Adrenal gland (tissue), 5 donors: ENCODE results near the gene DHPS.

Source experiments
- POLR2A ChIP-seq, 2 donors: fragments of 450-650 bp; IDR thresholded peaks; one replicate each; pipeline ENCODE4 v1.6.1; 2017; ENCODE audit warnings: antibody characterized with exemption in 2 of 2, mild to moderate bottlenecking in 2 of 2, moderate library complexity in 1 of 2
- TF ChIP-seq, protein P1 (sequence below), 6 experiments: fragments of 450-650 bp in 4 of 6; fragments of 200-600 bp in 2 of 6; sonication (generic) in 1 of 6; IDR thresholded peaks; 1 replicate in 5 of 6; 2 replicates in 1 of 6; pipeline versions ENCODE4 v1.5.1 to v1.8.0; 2016 to 2021; ENCODE audit warnings: antibody characterized with exemption in 6 of 6, mild to moderate bottlenecking in 2 of 6, moderate library complexity in 1 of 6
- donor health status: DM: no; HTN: no; CAD: no.

- TF ChIP-seq, protein P1, sequence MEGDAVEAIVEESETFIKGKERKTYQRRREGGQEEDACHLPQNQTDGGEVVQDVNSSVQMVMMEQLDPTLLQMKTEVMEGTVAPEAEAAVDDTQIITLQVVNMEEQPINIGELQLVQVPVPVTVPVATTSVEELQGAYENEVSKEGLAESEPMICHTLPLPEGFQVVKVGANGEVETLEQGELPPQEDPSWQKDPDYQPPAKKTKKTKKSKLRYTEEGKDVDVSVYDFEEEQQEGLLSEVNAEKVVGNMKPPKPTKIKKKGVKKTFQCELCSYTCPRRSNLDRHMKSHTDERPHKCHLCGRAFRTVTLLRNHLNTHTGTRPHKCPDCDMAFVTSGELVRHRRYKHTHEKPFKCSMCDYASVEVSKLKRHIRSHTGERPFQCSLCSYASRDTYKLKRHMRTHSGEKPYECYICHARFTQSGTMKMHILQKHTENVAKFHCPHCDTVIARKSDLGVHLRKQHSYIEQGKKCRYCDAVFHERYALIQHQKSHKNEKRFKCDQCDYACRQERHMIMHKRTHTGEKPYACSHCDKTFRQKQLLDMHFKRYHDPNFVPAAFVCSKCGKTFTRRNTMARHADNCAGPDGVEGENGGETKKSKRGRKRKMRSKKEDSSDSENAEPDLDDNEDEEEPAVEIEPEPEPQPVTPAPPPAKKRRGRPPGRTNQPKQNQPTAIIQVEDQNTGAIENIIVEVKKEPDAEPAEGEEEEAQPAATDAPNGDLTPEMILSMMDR (IDR thresholded peaks at IDR 0.05): no peak
- no peak for TF ChIP-seq POLR2A (IDR thresholded peaks at IDR 0.05)
Measured at GRCh38 chr19:12695997-12696365, 14.3 kb upstream of the DHPS start.
